HG03135 (cell line): ENCODE data around the gene DDX3Y.

Source experiments
- ATAC-seq: cut with Tn5 transposase; IDR thresholded peaks from one replicate; pipeline ENCODE4 v1.9.1; 2021; ENCODE audit warnings: mild to moderate bottlenecking, moderate library complexity; ENCODE audit not compliant: unreplicated experiment

DDX3Y gene

DNA sequence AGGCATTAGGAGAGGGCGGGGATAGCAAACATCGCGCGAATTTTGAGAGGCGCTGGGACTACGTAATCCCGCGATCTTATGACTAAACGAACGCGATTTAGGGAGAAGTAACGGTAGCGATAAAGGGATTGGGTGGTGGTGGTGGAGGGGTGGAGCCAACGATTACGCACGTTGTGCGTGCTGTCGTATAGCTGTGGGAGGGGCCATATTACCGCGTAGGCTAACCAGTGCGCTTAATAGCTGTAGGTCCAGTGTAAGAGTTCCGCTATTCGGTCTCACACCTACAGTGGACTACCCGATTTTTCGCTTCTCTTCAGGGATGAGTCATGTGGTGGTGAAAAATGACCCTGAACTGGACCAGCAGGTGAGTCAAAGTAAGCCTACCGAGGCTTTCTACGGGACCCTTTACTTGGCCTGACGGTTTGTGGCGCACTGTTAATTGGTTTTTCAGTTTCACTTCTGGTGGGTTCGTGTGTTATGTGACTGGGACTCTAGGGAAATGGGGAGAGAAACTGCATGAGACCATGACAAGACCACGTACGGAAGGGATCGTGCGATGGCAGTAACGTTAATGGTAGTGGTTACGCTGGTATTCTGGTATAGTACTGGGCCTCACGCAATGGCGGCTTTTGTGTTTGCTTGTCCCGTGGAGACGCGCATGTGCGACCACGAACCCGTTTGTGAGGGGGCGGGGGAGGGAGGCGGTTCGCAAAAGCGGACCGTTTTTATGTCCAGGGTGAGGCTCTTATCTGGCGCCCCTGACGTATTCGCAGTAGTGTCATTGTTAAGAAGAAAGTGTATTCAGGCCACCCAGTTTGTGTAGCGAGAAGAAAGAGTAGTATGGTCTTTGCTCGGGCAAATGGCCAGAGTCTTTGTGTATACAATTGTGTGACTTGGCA lies at the start of gene DDX3Y:
DDX3Y (plus strand) TSS at position 251 of the 899 bp plus-strand sequence; CDS start at position 320, 69 bp downstream.
- no peak for ATAC-seq

DNA sequence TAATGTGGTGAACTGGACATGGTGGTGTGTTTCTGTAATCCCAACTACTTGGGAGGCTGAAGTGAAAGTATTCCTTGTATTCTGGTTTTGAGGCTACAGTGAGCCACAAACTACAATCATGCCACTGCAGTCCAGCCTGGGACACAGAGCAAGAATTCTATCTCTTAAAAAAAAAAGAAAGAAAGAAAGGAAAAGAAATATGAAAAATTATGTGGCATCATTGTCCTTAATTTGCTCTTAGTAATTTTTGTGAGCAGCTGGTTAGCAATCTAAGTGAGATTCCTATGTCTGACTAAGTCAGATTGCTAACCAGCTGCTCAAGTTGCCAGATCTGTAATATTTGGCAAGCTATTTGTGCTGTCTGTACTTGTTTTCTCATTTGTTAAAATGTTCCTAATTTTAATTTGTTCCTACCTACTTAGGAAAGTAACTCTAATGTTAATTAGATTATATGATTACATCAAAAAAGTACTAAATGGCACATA lies 48.8 kb upstream of the DDX3Y start:
- no peak for ATAC-seq

- no peak for ATAC-seq
Observed at GRCh38 chrY:12867960-12868359, 36.7 kb upstream of the DDX3Y start.

DNA sequence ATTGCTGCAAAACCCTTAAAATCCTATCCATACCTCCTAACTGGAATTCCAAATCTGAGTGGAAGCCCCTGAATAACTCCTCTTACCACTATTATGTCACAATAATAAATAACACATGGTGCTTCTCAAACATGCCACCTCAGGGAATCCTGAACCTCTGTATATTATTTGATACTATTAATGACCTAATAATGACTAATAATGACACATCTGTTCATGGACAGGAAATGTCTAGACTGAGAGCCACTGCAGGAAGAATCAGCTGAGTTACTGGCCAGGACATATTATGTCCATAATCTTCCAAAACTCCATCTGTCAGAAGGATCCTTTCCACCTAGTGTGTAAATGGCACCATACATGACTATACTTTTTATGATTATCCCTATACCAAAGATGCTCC lies 7.7 kb upstream of the DDX3Y start:
- ATAC-seq: no peak

GRCh38 chrY:12898604-12899003 lies 6.1 kb upstream of the DDX3Y start:
- ATAC-seq: no peak

GRCh38 chrY:12905517-12905872 lies 827 bp downstream of the DDX3Y start:
- ATAC-seq: no peak

GRCh38 chrY:12905895-12906294 lies 1.2 kb downstream of the DDX3Y start:
- no peak for ATAC-seq

DNA sequence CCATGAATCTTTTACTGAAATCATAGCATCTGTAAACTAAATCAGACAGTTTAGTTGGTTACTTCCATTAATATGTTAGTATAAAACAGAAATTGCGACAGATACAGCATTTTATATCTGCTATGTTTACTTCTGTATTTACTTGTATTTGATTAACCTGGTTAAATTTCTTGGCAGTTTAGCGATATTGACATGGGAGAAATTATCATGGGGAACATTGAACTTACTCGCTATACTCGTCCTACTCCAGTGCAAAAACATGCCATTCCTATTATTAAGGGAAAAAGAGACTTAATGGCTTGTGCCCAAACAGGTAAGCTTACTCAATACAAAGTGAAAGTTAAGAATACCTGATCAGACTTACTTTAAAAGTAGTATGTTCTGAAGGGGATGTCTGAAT lies 8.9 kb downstream of the DDX3Y start:
- no peak for ATAC-seq

DNA sequence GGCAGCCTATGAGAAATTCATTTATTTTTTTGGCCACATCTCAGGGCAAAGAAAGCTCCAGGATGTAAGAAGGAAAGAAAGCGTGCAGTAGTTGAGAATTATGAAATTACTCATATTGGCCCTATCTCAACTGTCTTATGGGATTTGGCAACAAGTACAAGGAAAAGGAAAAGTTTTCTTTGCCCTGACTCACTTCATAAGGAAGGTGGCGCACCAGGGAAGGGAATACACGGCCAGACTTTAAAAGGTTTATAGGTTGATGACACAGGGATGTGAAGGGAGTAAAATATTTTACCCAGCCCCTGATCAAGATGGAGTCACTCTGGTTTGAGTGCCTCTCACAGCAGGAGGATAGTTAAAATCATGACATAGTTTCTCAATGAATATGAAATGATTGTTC lies 23.4 kb downstream of the DDX3Y start:
- ATAC-seq: no peak

DNA sequence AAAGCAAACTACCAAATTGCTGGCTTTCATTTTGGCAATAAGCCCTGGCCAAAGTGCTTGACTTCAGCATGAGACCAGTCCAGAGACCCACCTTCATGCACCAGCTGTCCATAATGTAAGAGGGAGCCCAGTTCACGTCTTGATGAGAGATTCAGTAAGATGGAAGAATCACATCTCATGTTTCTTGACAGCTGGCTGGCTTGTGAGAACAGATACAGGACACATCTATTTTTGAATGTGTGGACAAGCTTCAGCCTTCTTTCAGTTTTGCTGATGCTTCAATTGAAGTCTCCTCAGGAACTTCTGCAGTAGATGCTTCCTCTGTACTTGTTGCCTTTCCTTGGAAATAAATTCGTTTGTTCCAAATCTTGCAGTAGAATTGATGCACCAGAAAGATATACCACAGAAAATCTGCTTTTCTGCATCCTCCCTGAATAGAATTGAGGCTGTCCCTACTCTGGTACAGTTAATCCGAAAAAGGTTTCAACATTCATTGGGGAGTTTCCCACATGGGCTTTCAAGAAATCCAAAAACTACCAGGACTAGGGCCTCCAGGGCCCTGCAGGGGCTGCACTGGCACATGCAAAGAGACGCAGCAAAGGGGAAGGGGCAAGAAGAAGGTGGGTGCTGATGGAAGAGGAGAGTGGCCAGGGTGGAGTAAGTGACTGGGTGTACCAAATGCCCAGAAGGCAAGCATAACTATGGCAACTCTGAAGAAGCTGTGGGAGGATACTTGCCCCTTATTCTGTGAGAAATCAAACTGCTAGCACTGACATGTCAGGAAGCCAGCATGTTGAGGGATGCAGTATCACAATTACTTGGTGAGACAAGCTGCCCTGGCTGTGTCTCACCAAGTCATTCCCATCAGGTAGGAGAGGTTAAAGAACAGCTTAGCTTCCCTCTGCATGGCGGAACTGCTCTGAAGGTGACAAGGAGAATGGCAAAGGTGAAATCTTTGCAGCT lies 37.3 kb downstream of the DDX3Y start:
- ATAC-seq: no peak
